GM19463 (cell line): Measurements from ENCODE around the gene PHGDH.

Experiments
- ATAC-seq: cut with Tn5 transposase; IDR thresholded peaks from one replicate; pipeline ENCODE4 v1.9.1; 2021; ENCODE audit warnings: mild to moderate bottlenecking, moderate library complexity; ENCODE audit not compliant: unreplicated experiment

Gene PHGDH

GRCh38 chr1:119752592-119752991 lies 40.9 kb downstream of the PHGDH start:
- ATAC-seq, result no peak

DNA sequence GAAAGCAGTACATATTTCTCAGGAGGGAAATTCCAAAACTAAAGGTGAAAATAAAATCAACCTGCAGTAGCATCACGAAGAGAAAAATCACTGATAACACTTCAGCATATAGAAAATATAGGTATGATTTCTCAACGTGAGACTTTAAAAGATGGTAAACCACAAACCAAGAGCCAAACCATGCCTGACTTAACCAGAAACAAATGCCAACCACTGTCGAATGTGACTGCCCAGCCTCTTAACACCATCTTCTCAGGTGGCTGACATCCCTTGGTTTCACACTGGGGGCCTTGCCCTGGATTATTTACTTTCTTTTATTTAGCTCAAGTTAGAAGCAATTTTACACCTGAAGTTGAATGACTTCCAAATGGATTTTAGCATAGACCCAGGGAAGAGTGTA lies 46.9 kb downstream of the PHGDH start:
- no peak for ATAC-seq

- ATAC-seq, result no peak
Observed at GRCh38 chr1:119762409-119762808, 50.7 kb downstream of the PHGDH start.

DNA sequence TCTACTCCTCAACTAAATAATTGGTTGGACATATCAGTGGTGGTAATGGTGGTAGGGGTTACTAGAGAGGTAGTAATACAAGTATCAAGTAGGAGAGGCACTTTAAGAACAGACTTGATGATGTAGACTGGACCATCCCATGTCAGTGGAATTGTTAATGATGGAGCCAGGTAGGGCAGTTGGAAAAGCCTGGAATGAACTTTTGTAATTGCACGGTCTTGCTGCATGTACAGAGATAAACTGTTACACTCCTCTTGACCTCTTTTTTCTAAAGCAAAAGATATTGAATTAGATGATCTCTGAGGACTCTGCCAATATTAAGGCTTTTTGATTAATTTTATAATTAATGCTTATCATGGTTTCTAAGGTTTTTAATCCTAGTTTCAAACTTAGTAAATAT lies 51.2 kb downstream of the PHGDH start:
- ATAC-seq, result no peak

DNA sequence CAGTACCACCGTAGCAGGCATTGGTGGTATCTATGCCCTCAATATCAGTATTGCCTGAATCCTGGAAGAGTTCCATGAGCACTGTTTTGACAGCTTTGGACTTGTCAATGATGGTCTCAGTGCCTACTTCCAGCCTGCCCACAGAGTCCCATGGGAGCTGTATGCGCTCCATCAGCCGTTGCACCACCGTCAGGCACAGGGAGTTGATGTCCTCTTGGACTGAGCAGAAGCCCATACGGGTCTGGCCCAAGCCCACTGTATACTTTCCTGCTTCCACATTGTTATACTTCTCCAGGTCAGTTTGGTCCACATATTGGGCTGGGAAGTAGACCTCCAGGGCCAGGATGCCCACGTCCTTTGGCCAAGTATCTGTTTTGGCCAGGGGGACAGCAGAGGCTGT lies 52.5 kb downstream of the PHGDH start:
- ATAC-seq, result no peak

- ATAC-seq, result no peak
Observed at GRCh38 chr1:119766374-119766794, 54.6 kb downstream of the PHGDH start.

GRCh38 chr1:119767486-119767885 lies 55.8 kb downstream of the PHGDH start:
- no peak for ATAC-seq

DNA sequence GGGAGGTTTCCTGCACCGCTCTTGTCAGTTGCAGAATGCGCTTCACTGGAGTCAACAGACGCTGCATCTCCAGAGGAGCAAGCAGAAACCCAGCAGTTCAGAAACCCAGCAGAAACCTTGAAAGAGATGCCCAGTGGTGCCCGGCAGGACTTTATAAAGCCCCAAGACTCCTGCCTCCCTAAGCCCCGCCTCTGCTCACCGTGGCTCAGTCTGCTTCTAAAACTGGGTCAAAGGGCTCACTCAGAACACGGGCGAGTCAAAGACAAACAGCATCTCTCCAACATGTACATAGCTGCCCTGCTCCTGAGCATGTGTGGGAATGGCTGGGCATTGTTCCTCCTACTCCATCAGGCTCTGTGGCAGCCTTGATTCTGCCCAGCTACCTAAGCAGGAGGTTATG lies 57.0 kb downstream of the PHGDH start, which contains the start of gene HMGCS2:
HMGCS2 (minus strand) TSS at position 128 of the 400 bp plus-strand sequence; CDS start at position 67, 61 bp downstream.
- ATAC-seq, result no peak

DNA sequence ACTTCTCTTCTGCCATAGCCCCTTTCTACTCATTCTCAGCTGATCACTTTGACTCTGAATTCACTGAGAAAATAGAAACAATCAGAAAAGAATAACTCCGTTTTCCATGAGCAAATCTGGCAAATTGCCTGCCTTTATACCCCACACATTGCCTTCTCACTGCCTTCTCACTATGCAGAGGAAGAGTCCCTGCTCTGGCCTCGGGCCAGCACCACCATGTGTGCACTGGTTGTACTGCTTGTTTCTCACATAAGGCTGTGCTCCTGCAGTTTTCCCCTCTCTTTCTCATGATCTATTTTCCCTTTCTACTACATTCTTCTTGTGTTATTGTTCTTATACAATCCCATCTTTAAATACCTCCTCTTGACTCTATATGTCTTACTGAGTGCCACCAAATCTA lies 59.3 kb downstream of the PHGDH start:
- ATAC-seq, result no peak

- ATAC-seq, result no peak
Observed at GRCh38 chr1:119771770-119772169, 60.0 kb downstream of the PHGDH start.

GRCh38 chr1:119772298-119772697 lies 60.6 kb downstream of the PHGDH start:
- no peak for ATAC-seq

DNA sequence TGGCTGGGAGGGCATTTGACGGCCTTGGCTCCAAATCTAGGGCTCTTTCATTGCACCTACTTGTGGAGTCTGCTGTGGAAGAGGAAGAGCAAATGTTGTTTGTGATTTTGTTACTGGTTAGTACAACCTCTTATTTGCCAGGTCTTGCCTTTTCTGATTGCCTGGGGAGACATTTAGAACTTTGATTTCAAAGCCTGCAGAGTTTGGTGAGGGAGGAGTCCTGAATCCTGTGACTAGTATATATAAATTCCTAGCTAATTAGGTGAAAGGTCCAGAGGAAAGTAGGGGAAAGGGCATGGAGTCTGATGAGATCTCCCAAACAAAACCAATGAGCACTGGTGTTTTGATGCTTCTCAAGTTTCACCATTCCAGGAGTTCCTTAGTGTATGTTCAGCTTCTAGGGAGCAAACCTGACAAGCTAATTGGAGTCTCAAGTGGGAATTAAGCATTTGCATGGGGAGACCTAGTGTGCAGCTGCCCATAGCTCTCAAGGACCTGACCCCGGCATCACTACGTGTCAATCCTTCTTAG lies 62.0 kb downstream of the PHGDH start:
- no peak for ATAC-seq

DNA sequence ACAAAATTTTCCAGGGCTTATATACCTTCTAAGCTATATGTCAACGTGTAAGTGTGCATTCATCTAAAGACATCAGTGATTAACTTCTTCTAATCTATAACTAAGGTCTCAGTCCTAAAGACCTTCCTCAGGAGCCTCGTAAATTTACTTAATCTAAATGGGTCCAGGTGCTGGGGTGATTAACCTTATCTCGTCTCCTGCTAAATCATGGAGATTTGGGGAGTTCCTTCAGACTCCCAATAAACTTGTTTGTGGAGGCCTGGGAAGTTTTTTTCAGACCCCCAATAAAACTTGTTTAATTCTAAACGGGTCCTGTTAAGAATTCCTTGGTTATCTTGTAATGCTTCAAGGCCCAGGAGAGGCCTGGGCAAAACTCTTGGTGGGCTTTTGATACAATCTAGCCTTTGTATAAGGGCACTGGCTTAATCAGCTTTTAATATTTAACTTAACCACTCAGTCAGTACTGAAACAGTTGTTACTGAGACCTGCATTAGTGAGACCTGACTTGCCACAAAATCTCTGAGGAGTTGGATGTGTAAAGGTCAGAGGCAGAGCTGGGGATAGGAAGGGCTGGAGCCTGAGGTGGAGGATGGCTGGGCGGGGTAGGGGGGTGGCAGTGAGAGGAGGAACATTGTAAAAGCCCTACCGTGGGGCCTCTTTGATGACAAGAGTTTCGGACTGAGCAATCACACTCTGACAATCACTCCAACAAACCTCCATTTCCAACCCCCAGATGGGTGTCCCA lies 63.2 kb downstream of the PHGDH start:
- ATAC-seq, result no peak

- ATAC-seq, result no peak
Observed at GRCh38 chr1:119778359-119778758, 66.6 kb downstream of the PHGDH start.

DNA sequence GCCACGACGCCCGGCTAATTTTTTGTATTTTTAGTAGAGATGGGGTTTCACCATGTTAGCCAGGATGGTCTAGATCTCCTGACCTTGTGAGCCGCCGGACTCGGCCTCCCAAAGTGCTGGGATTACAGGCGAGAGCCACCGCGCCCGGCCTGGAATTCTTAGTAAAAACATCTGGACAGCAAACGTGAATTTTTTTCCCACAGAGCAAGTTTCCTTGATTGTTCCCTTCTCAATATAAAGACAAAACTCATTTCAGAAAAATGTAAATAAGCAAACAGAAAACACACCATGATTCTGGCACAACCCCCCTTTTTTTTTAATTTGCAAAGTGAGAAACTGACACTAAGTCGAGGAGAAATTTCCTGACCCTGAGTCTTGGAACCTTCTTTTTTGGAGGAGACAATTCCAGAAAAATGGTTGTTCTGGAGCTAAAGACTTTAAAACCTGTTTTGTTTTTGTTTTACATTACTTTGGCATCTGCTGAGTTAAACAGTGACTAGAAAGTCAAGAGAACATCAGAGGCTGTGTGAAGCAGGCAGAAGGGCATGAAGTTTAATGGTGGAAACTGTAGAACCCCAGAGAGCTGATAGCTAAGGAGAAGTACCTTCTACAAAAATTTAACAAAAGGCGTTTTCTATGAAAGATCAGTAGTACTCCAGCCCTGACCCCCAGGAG lies 67.3 kb downstream of the PHGDH start:
- ATAC-seq, result no peak

DNA sequence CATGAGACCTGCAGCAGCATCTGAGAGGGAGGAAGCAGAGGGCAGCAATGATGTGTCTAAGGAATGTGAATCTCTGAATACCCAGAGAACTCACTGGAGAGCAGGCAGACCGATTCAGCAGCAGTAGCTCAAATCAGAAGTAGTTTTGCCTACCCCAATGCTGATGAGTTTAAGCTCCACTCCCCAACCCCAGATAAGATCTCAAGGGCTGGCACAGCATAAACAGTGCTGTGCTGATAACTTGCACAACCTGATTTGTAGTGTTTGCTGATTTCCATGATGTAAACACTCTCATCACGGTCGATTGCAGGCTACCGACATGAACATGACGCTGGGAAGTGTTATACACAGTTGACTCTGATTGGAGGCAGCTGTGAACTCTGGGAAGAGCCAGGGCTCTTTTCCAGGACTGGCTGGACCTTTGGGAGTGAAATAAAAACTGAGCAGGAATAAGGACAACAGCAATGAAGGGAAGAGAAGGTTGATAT lies 68.2 kb downstream of the PHGDH start:
- ATAC-seq, result no peak

DNA sequence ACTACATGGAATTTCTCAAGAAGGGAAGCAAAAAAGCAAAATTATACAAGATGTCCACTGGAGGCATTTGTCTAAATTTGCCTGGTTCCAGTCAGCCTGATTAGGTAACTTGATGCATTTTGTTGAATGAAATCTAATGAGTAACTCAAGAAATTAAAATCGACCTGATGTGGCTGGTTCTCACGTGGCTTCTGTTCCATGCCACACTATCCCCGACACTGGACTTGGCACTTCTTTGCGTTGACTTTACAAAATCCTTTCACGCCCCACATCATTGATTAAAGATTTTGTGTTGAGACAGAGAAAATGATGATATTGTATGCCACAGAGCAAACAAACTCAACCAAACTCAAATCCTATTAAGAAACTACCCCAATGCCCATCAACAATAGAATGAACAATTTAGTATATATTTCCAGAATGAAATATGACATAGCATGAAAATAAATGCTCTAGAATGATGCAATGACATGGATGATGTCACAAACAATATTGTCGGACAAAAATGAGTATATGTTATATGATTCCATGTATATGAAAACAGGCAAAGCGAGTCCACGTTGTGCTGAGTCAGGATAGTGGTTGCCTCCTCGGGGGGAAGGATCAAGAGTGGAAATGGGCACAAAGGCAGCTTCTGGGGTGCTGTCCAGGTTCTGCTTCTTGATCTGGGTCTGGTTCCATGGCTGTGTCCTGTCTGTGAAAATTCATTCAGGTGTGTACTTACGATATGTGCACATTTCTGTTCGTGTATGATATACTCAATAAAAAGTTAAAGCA lies 69.9 kb downstream of the PHGDH start:
- ATAC-seq, result no peak

GRCh38 chr1:119782631-119783325 lies 71.0 kb downstream of the PHGDH start:
- ATAC-seq, result no peak

DNA sequence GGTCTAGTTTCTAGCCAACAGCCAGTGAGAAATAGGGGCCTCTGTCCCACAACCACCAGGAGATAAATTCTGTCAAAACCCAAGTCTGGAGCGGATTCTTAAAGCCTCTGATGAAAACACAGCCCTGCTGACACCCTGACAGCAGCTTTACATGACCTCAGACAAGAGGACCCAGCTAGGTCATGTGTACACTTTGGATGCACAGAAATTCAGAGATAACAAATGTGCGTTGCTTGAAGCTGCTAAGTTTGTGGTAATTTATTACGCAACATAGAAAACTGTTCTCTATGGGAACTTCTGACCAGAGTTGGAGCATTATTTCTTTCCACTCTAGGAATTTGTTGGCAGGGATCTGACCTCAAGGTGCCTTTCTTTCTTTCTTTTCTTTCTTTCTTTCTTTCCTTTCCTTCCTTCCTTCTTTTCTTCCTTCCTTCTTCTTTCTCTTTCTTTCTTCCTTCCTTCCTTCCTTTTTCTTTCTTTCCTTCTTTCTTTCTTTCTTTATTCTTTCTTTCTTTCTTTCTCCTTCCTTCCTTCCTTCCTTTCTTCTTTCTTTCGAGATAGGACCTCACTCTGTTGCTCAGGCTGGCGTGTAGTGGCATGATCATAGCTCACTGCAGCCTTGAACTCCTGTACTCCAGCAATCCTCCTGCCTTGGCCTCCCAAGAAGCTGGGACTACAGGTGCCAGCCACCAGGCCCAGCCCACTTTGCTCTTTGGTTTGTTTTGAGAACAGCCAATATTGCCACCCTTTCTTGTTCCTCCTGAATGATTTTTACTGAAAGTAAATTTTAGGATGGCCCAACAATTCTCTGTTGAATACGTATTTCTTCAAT lies 71.8 kb downstream of the PHGDH start:
- no peak for ATAC-seq
